ENCODE data around the gene MSI2.

Gene MSI2

GRCh38 chr17:57732062-57732461 lies 475.7 kb downstream of the MSI2 start:
- no peaks in the 10 kb centered on the region for H3K9me3 Mint-ChIP-seq
- peaks cover 15% of the 10 kb centered on the region for H3K4me1 Mint-ChIP-seq
- peaks cover 3% of the 10 kb centered on the region for H3K27me3 Mint-ChIP-seq
- H3K4me3 Mint-ChIP-seq: no peak overlapping the region
- no peaks in the 10 kb centered on the region for H3K36me3 Mint-ChIP-seq
- ATAC-seq (ENCODE audit: low read depth): no peak
- no peak overlapping the region for H3K27ac Mint-ChIP-seq
- DNase-seq (ENCODE audit: low spot score in 2 of 2): no peak

GRCh38 chr17:57733085-57733484 lies 476.8 kb downstream of the MSI2 start:
- no peak for DNase-seq (ENCODE audit: low spot score in 2 of 2)
- Mint-ChIP-seq H3K4me1 (peaks cover 15% of the 10 kb centered on the region), H3K27me3 (peaks cover 3% of the 10 kb centered on the region), H3K27ac (no peak overlapping the region), H3K4me3 (no peak overlapping the region), H3K36me3 (no peaks in the 10 kb centered on the region), H3K9me3 (no peaks in the 10 kb centered on the region)
- no peak for ATAC-seq (ENCODE audit: low read depth)

Data from memory B cell (primary cell).